Measurements from ENCODE around the gene ADAM8. TPM values are rescaled to one million over a fixed set of nuclear protein-coding genes. Genes with fewer than 3 reads are reported as not detected.

The ADAM8 gene
- total RNA-seq, 1 experiment from 2014 or later = 3.7 TPM

GRCh38 chr10:133280391-133281059 lies 3.9 kb upstream of the ADAM8 start:
- no peaks in the 10 kb centered on the region; the same call in 1 of the 2 replicates for H3K36me3 ChIP-seq (ENCODE audit: control insufficient read depth, insufficient read depth, low read length)
- TF ChIP-seq TCF7L2 (IDR thresholded peaks at IDR 0.05; ENCODE audit: low read depth, low read length) = no peak
- TF ChIP-seq REST (IDR thresholded peaks at IDR 0.05; ENCODE audit: insufficient read depth in 1 of 2, low read depth in 2 of 2, low read length in 1 of 2) = no peak
- no peak for TF ChIP-seq POLR2AphosphoS5 (IDR thresholded peaks at IDR 0.05; ENCODE audit: low read depth, low read length)
- TF ChIP-seq SIN3A (IDR thresholded peaks at IDR 0.05; ENCODE audit: borderline replicate concordance, insufficient read depth, low read depth, low read length) = no peak
- no peak for TF ChIP-seq CTCF (IDR thresholded peaks at IDR 0.05)
- ATAC-seq (no peak), DNase-seq (ENCODE audit: low read depth, low spot score) (no peak)
- H3K27me3 ChIP-seq (ENCODE audit: control insufficient read depth, insufficient read depth, low read length) = no peaks in the 10 kb centered on the region
- H3K4me1 ChIP-seq (ENCODE audit: control insufficient read depth, insufficient read depth, low read length) = peaks cover 36% of the 10 kb centered on the region
- POLR2A ChIA-PET = no interaction called here
- intact Hi-C loops (cut with micrococcal nuclease; ENCODE audit: unreplicated experiment) = no loop called here
- no TSS peak for BruUV-seq (replicated peaks)
- in situ Hi-C loops (cut with HindIII; ENCODE audit: low pct_unique_long_range_greater_than_20kb, low sequenced_read_pairs) = no loop called here
- CTCF ChIA-PET = no interaction called here
- no peak overlapping the region for H3K4me3 ChIP-seq (ENCODE audit: low read depth in 2 of 2, low read length in 2 of 2)
- H3K9me3 ChIP-seq (ENCODE audit: control insufficient read depth, insufficient read depth, low read depth, low read length) = no peaks in the 10 kb centered on the region
- no peak overlapping the region for H3K27ac ChIP-seq (ENCODE audit: low read length)

- in situ Hi-C loops (cut with HindIII; ENCODE audit: low pct_unique_long_range_greater_than_20kb, low sequenced_read_pairs) = no loop called here
- Histone ChIP-seq H3K27me3 (ENCODE audit: control insufficient read depth, insufficient read depth, low read length) (no peaks in the 10 kb centered on the region), H3K4me1 (ENCODE audit: control insufficient read depth, insufficient read depth, low read length) (peaks cover 44% of the 10 kb centered on the region), H3K27ac (ENCODE audit: low read length) (no peak overlapping the region), H3K9me3 (ENCODE audit: control insufficient read depth, insufficient read depth, low read depth, low read length) (no peaks in the 10 kb centered on the region), H3K4me3 (ENCODE audit: low read depth in 2 of 2, low read length in 2 of 2) (no peak overlapping the region), H3K36me3 (ENCODE audit: control insufficient read depth, insufficient read depth, low read length) (no peaks in the 10 kb centered on the region; the same call in 1 of the 2 replicates)
- CTCF ChIA-PET = no interaction called here
- no peak for TF ChIP-seq TCF7L2 (IDR thresholded peaks at IDR 0.05; ENCODE audit: low read depth, low read length)
- TF ChIP-seq POLR2AphosphoS5 (IDR thresholded peaks at IDR 0.05; ENCODE audit: low read depth, low read length) = no peak
- no peak for TF ChIP-seq SIN3A (IDR thresholded peaks at IDR 0.05; ENCODE audit: borderline replicate concordance, insufficient read depth, low read depth, low read length)
- TF ChIP-seq CTCF (IDR thresholded peaks at IDR 0.05) = no peak
- no peak for TF ChIP-seq REST (IDR thresholded peaks at IDR 0.05; ENCODE audit: insufficient read depth in 1 of 2, low read depth in 2 of 2, low read length in 1 of 2)
- BruUV-seq (replicated peaks) = no TSS peak
- no peak for ATAC-seq
- DNase-seq (ENCODE audit: low read depth, low spot score) = no peak
- intact Hi-C loops (cut with micrococcal nuclease; ENCODE audit: unreplicated experiment) = no loop called here
- POLR2A ChIA-PET = no interaction called here
These were observed 2.9 kb upstream of the ADAM8 start for GRCh38 chr10:133279326-133280226.
